Kidney tubule cell (primary cell): ENCODE results near the gene MFSD6L.
"Not testable (repeated sequence)": the region's sequence is repeated elsewhere in the genome, so short reads cannot be mapped to it uniquely, and the experiment has no call there.

ENCODE experiments used
- DNase-seq: peaks from one replicate; pipeline ENCODE4 v3.0.0-alpha.2; 2018; ENCODE audit warnings: low spot score

MFSD6L gene

DNA sequence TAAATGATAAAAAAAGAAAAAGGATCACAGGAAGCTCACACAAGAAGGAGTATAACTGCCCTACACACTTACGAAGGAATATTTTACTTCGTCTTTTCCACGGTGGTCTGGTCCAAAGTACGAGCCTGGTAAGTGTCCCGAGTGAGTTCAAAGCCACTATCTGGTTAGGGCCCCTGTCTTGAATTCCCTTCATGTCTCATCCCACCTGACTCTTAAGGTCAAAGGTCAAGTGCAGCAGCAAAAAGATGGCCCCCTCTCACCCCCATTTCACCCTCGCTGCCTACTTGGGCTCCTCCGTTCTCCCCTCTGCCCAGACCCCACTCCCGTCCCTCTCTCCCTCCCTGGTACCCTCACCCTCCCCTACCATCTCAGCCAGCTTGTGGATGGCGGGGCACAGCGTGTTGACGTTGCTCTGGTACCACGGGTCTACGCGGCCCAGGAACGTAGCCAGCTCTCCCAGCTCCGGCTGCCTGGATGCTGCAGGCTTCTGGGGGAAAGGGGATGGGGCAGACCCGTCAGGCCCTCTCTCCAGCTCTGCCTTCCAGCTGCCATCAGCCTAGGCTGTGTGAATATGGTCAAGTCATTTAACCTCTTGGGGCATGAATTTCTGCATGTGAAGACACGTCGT is 27.8 kb upstream of the MFSD6L start:
- no peak for DNase-seq

- DNase-seq = no peak
These were observed 26.6 kb upstream of the MFSD6L start for GRCh38 chr17:8825802-8826201.

DNA sequence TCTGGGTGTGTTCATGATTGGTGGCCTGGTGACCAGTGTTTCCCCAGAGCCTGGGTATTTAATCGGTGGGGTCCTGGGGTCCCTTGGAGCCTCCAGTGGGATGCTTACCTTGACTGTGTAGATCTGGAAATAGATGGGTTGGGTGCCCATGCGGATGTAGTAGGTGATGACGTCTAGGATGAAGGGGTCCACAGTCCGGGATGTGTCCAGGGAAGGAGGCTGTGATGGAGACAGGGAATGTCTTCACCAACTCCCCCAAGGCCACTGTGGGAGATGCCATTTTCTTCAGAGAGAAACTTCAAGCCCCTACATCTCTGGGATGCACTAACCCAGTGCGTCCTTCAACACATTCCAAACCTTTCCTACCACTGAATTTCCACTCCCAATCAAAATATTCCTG is 24.1 kb upstream of the MFSD6L start:
- DNase-seq = no peak

DNA sequence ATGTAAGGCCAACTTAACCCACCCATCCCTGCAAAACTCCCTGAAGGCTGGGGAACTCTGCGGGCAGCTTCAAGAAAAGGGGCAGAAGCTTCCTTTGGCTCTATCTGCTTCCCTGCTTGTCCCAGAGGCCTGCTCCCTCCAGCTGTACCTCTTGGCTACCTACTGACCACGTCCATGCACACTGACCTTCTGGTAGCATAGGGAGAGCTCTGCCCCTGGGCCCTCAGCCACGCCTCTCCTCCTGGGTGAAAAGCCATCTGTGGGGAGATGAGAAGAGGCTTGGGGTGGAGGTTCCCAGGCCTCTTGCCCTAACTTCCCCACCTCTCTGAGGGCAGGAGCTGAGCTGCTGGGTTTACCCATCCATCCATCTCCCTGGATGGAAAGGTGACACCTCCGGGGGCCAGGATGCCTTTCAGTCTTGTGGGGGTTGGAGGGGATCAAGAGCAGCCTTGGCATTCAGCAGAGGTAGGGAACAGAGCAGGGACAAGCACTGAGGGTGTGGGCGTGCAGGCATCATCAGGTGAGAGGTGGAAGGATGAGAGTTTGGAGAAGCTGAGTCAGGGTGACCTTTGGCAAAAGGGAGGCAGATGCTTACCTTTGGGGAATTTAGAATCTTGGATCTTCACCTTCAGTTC is 23.4 kb upstream of the MFSD6L start:
- DNase-seq = no peak

DNA sequence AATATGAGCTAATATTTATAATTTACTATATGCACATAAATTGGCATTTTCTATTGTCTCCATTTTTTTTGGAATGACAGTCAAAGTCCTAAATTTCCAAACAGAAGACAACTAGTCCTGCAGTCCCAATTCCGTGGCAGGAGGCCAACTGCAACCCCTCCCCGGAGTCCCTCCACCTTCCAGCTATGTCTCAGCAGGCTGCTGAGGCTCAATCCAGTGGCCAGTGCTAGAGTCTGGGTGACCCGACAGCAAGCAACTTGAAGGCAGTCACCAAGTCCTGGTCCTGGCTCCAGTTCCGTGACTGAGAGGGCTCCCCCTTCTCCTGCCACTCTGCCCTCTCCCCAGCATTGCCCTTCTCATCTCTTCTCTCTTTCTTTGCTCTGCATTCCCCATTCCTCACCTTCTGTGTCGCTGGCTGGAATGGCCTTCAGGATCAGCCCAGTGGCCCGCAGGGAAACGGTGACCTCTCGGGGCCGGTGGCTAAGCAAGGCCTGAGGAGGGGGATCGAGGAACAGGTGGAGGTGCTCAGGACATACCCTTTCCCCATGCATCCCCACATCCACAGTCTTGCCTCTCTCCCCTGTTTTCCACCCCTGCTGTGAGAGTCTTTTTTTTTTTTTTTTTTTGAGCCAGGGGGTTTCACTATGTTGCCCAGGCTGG is 22.4 kb upstream of the MFSD6L start:
- DNase-seq = no peak

DNA sequence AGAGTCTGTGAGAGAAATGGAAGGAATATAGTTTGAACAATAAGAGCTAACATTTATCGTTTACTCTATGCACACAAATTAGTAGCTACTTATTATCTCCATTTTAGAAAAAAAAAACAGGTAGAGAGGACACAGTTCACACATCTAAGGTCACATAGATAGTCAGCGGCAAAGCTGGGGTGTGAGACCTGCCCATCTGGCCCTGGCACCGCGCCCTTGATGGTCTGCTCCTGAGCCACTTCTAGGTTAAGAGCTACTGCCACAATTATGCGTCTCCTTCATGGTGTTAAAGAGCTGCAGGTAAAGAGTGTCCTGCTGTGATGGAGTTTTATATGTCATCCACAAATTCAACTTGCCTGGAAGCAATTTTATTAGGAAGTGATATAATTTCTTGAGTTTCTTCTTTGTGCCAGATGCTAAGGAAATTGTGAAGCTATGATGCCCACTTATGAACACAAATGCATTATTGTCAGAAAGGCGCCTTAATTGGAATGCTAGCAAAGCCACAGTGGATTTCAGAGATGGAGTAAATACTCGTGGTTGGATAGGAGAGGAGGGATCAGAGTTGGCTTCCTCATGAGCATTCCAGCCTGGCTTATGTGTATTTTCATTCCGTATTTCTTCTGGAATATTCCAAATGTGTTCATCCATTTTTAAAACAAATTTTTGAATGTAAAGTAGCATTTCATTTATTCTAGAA is 21.3 kb upstream of the MFSD6L start:
- no peak for DNase-seq

GRCh38 chr17:8818654-8819330 is 19.6 kb upstream of the MFSD6L start:
- no peak for DNase-seq

GRCh38 chr17:8818047-8818446 is 18.9 kb upstream of the MFSD6L start:
- DNase-seq = no peak

DNA sequence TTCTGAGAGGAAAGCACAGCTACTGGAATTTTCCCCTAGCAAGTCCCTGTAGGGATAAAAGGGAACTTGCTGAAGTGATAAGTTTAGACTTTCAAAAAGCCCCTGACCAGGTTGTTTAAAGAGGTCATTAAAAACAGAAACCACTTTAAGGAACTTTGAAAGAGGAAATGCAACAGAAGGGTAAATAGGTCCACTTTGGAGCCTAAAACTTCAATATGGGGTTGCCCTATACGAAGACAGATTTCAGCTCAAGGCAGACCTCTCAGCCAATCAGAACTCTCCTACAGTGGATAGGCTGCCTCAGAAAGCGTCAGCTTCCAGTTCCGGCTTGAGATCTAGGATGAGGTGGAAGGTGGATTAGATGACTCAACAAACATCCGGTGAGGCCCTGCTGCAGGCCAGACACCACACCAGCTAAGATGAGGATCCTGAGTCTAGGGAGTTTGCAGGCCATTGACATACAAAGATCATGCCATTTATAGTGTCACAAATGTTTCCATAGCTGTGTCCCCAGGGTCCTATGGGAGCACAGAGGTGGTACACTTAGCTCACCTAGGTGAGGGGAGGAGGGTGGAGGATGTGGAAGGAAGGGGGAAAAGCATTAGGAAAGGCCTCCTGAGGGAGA is 7.9 kb upstream of the MFSD6L start:
- no peak for DNase-seq

DNA sequence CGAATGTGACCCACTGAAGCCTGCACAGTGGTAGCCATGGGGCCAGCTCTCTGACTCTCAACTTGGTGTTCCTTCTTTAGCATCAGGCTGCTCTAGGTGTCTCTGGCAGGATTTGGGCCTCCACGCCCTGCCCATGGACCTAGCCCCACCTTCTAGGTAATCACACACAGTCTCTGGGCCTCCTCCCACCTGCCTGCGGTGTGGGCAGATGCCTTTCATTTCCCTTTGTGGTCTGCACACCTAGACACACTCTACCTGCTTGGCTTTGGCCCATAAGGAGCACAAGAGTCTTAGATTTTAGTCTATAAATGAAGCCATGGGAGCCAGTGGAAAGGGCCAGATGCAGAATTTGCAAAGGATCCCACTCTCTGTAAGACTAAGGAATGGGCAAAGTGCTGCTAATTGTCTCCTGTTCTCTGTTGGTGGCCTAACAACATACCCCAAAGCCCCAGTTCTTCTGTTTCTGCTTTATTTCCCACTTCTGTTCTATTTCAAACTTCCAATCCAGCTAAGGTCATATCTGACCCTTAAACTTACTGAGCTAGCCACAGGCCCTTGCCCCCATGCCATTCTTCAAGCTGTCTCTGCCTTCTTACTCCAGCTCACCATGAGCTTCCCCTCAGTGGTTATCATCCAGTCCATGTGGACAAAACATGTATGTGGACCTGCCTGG is 7.2 kb upstream of the MFSD6L start:
- no peak for DNase-seq

- DNase-seq = not testable (repeated sequence)
These were observed 6.2 kb upstream of the MFSD6L start for GRCh38 chr17:8805396-8805795.

GRCh38 chr17:8803531-8804420 is 4.6 kb upstream of the MFSD6L start:
- DNase-seq = no peak

GRCh38 chr17:8801135-8801840 is 2.1 kb upstream of the MFSD6L start:
- no peak for DNase-seq

DNA sequence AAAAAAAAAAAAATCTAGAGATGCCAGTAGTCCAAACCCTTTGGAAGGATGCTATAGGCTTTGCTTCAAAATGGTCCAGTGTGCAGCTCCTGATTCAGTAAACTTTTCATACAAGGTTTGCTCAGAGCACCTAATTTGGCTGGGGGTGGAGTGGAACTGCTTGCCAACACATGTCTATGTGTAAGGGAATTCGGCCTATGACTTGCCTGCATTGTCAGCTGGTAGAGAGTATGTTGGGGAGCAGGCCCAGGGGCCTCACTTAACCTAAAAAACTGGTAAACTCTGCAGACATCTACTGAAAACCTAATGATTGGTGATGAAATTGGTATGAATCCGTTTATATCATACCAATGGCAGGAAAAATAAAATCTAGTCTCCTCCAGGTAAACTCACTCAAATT is 1.5 kb upstream of the MFSD6L start:
- no peak for DNase-seq

- DNase-seq = no peak
These were observed 526 bp upstream of the MFSD6L start for GRCh38 chr17:8799570-8800212.

- no peak for DNase-seq
These were observed 854 bp downstream of the MFSD6L start for GRCh38 chr17:8798176-8798845.

DNA sequence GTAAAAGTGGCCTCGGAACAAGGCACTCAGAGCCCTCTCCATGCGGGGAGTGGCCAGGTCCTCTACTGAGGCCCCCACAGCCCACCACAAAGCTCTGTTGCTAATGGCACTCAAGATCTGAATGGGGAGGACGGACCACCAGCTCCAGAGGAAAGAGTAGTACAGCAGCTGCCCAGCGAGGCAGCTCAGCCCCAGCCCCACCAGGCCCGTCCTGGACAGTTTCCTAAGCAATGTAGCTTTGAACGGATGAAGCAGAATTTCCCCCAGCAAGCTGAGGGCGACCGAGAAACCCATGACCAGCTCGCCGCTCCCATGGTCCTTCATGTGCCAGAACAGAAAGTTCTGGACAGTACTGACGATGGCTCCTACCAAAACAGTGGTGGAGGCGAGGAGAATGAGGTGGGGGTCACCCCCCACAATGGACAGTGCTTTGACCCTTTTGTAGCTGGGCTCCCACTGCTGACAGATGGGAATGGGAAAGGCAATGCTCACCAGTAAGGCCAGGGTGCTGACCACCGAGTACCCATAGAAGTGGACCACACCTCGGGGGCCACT is 1.5 kb downstream of the MFSD6L start:
- DNase-seq = no peak

DNA sequence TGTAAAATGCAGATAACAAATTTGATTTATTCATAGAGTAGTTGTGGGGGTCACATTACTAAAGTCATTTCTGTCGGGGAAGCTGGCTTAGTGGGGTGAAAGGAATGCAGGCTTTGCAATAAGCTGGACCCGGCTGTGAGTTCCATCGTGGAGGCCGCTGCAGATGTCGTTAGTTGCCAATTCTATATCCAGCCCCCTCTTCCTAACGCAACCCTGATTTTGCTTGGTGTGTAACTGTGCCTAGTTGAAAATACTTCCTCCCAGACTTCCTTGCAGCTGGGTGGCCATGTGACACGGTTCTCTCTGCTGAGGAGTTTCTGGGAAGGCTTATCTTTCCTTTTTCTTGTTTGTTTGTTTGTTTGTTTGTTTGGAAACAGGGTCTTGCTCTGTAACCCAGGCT is 4.5 kb downstream of the MFSD6L start:
- no peak for DNase-seq
